H4 (cell line): Measurements from ENCODE around the gene CRISP3. TPM values are rescaled to one million over a fixed set of nuclear protein-coding genes. Genes with fewer than 3 reads are reported as not detected.

Experiments used
- total RNA-seq: library from RNA; depleted of rRNA; stranded (reverse); fragments of >200 nt; shearing (Covaris generic); gene quantifications from 2 replicates; pipeline ENCODE4 v1.2.3, GENCODE V29; 2014; rRNA removed

Gene CRISP3
- total RNA-seq, 1 experiment from 2014 or later, result not detected

Other genes starting within 250 kb of the CRISP3 start
- gene GLYATL3, start 244.5 kb downstream of the CRISP3 start, total RNA-seq, result not detected in 2 replicates
- 2.6 and 2.9 TPM in 2 replicates for gene C6orf141, start 193.7 kb downstream of the CRISP3 start, total RNA-seq
- gene RHAG, start 107.5 kb downstream of the CRISP3 start, total RNA-seq, result not detected in 2 replicates
- 0.08 and 0.23 TPM in 2 replicates for gene CRISP2, start 30.8 kb downstream of the CRISP3 start, total RNA-seq
- not detected in 2 replicates for gene PGK2, start 42.9 kb upstream of the CRISP3 start, total RNA-seq
- gene CRISP1, start 122.1 kb upstream of the CRISP3 start, total RNA-seq, result not detected in 2 replicates
- not detected in 2 replicates for gene DEFB114, start 219.8 kb upstream of the CRISP3 start, total RNA-seq
- gene DEFB113, start 225.2 kb upstream of the CRISP3 start, total RNA-seq, result not detected in 2 replicates